ENCODE data around the gene TTC34. TPM values are rescaled to one million over a fixed set of nuclear protein-coding genes. Genes with fewer than 3 reads are reported as not detected.
A peak's percentile ranks its signal among the peaks of the same experiment; 100 is the strongest.

TTC34 gene
- total and polyA plus RNA-seq, 2 donors from 2014 or later, result 0.15 to 2.4 TPM

DNA sequence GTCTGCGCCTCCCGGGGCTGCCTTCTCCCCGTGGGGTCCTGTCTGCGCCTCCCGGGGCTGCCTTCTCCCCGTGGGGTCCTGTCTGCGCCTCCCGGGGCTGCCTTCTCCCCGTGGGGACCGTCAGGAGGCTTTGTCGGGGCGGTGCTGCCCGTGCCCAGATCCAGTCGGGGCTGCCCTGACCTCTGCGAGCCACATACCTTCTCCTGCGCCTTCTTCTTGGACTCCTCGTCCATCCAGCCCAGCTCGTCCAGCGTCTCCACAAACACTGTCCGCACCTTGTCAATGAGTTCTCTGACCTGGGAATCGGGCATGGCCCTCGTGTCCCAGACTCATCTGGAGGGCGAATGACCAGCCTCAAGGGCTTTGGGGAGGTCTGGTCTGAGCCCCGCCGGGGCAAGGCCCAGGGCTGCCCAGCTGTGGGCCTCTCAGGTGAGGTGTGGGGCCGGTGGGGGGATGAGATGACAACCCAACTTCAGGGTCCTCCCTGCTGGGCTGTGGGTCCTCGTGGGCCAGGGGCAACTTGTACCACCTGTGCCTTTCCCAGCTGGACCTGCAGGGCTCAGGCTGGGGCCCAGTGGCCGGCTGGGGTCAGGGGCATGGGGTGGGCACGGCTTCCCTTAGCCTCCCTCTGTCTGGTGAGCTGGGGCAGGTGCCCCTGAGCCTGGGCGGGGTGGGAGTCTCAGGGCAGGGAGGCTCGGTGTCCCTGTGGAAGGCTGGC is 205.5 kb downstream of the TTC34 start:
- intact Hi-C loops (cut with DNase I), result no loop called here
- FAIRE-seq (no peak), DNase-seq (peak in 1 of 5 donors; percentile 64)
- TF ChIP-seq, protein P1, sequence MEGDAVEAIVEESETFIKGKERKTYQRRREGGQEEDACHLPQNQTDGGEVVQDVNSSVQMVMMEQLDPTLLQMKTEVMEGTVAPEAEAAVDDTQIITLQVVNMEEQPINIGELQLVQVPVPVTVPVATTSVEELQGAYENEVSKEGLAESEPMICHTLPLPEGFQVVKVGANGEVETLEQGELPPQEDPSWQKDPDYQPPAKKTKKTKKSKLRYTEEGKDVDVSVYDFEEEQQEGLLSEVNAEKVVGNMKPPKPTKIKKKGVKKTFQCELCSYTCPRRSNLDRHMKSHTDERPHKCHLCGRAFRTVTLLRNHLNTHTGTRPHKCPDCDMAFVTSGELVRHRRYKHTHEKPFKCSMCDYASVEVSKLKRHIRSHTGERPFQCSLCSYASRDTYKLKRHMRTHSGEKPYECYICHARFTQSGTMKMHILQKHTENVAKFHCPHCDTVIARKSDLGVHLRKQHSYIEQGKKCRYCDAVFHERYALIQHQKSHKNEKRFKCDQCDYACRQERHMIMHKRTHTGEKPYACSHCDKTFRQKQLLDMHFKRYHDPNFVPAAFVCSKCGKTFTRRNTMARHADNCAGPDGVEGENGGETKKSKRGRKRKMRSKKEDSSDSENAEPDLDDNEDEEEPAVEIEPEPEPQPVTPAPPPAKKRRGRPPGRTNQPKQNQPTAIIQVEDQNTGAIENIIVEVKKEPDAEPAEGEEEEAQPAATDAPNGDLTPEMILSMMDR (IDR thresholded peaks at IDR 0.05; ENCODE audit: borderline replicate concordance, extremely low read depth, insufficient read depth), result no peak
- H3K27ac ChIP-seq (ENCODE audit: low read depth in 2 of 2, low read length in 2 of 2), result no peak overlapping the region
- no peak overlapping the region for H3K4me3 ChIP-seq (ENCODE audit: low read length in 3 of 3)
- H3K27me3 ChIP-seq (ENCODE audit: control insufficient read depth, insufficient read depth, low read length), result no peaks in the 10 kb centered on the region
- no peaks in the 10 kb centered on the region for H3K36me3 ChIP-seq (ENCODE audit: control insufficient read depth in 2 of 3, insufficient read depth in 3 of 3, low read length in 3 of 3)
- peaks cover 0 to 4% (median 0%) of the 10 kb centered on the region in 3 donors for H3K4me1 ChIP-seq (ENCODE audit: control insufficient read depth in 2 of 3, insufficient read depth in 2 of 3, low read depth in 1 of 3, low read length in 3 of 3)
- H3K9ac ChIP-seq (ENCODE audit: low read length in 3 of 3), result no peak overlapping the region
- H3K9me3 ChIP-seq (ENCODE audit: control insufficient read depth in 2 of 3, insufficient read depth in 1 of 3, low read length in 3 of 3), result no peaks in the 10 kb centered on the region

DNA sequence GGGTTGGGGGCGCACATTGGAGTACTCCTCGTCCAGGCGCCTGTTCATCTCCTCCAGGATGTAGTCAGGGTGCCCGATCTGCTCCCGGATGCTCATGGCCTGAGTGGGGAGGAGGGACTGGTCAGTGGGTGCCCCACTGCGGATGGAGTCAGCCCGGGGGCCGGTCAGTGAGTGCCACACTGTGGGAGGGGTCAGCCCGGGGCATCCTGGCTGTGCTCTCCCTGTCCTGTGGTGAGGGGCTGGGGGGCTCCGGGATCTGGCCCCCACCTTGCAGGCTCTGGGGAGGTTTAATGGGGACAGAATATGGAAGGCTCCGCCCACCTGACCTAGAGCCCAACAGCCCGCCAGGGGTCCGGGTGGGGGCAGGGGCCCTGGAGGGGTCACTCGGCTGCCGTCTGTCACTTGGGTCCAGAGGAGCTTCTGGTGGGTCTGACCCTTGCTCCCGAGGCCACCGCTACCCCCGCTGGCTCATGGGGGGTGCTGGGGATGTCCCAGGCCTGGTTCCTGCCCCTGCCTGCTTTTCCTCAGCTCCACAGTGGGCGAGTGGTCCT is 206.2 kb downstream of the TTC34 start:
- Histone ChIP-seq H3K9ac (ENCODE audit: low read length in 3 of 3) (no peak overlapping the region), H3K27ac (ENCODE audit: low read depth in 2 of 2, low read length in 2 of 2) (no peak overlapping the region), H3K27me3 (ENCODE audit: control insufficient read depth, insufficient read depth, low read length) (no peaks in the 10 kb centered on the region), H3K9me3 (ENCODE audit: control insufficient read depth in 2 of 3, insufficient read depth in 1 of 3, low read length in 3 of 3) (no peaks in the 10 kb centered on the region), H3K4me3 (ENCODE audit: low read length in 3 of 3) (no peak overlapping the region), H3K36me3 (ENCODE audit: control insufficient read depth in 2 of 3, insufficient read depth in 3 of 3, low read length in 3 of 3) (no peaks in the 10 kb centered on the region), H3K4me1 (ENCODE audit: control insufficient read depth in 2 of 3, insufficient read depth in 2 of 3, low read depth in 1 of 3, low read length in 3 of 3) (peaks cover 0 to 4% (median 0%) of the 10 kb centered on the region in 3 donors)
- TF ChIP-seq, protein P1 (IDR thresholded peaks at IDR 0.05; ENCODE audit: borderline replicate concordance, extremely low read depth, insufficient read depth), result no peak
- DNase-seq (peak in 1 of 5 donors; percentile 67), FAIRE-seq (no peak)
- intact Hi-C loops (cut with DNase I), result no loop called here

DNA sequence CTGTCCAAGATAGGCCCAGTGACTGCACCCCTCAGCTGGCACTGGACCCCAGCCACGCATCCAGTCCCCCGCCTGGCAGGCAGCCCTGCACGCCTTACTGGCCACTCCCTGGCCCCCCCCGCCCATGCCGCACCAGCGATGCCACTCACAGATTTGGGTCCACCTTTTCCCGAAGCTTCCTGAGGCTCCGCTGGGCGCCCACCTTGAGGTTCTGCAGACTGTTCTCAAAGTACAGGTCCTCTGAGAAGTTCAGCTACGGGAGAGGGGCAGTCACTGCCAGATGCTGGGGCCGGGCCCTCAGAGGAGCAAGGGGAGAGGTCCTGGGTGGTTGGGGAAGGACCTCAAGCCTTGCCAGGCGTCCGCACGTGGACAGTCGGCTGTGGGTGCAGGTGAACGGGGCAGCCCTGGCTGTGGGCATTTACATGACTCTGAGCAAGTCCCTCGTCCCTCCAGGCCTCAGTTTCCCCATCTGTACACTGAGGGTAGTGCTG is 206.8 kb downstream of the TTC34 start:
- intact Hi-C loops (cut with DNase I), result no loop called here
- DNase-seq, result peak in 1 of 5 donors; percentile 73
- Histone ChIP-seq H3K27ac (ENCODE audit: low read depth in 2 of 2, low read length in 2 of 2) (no peak overlapping the region), H3K4me1 (ENCODE audit: control insufficient read depth in 2 of 3, insufficient read depth in 2 of 3, low read depth in 1 of 3, low read length in 3 of 3) (peaks cover 0 to 4% (median 0%) of the 10 kb centered on the region in 3 donors), H3K4me3 (ENCODE audit: low read length in 3 of 3) (no peak overlapping the region), H3K27me3 (ENCODE audit: control insufficient read depth, insufficient read depth, low read length) (no peaks in the 10 kb centered on the region), H3K9ac (ENCODE audit: low read length in 3 of 3) (no peak overlapping the region), H3K9me3 (ENCODE audit: control insufficient read depth in 2 of 3, insufficient read depth in 1 of 3, low read length in 3 of 3) (no peaks in the 10 kb centered on the region), H3K36me3 (ENCODE audit: control insufficient read depth in 2 of 3, insufficient read depth in 3 of 3, low read length in 3 of 3) (no peaks in the 10 kb centered on the region)
- FAIRE-seq, result no peak
- TF ChIP-seq, protein P1 (IDR thresholded peaks at IDR 0.05; ENCODE audit: borderline replicate concordance, extremely low read depth, insufficient read depth), result no peak
